SH-SY5Y (cell line): ENCODE measurements around the gene PHLDB1.

Source experiments
- GATA2 ChIP-seq: IDR thresholded peaks from 2 replicates; pipeline ENCODE4 v1.6.1; 2011; ENCODE audit warnings: mild to moderate bottlenecking, low read depth, low read length
- GATA3 ChIP-seq: IDR thresholded peaks from 2 replicates; pipeline ENCODE4 v1.6.1; 2011; ENCODE audit warnings: low read depth, mild to moderate bottlenecking, low read length, moderate library complexity

GRCh38 chr11:118618991-118619375 lies 11.6 kb downstream of the PHLDB1 start:
- TF ChIP-seq GATA2 (no peak), GATA3 (no peak)
